ENCODE measurements around the gene TRIM63. TPM values are rescaled to one million over a fixed set of nuclear protein-coding genes. Genes with fewer than 3 reads are reported as not detected.

Gene TRIM63
- total RNA-seq, 1 experiment from 2014 or later = not detected

DNA sequence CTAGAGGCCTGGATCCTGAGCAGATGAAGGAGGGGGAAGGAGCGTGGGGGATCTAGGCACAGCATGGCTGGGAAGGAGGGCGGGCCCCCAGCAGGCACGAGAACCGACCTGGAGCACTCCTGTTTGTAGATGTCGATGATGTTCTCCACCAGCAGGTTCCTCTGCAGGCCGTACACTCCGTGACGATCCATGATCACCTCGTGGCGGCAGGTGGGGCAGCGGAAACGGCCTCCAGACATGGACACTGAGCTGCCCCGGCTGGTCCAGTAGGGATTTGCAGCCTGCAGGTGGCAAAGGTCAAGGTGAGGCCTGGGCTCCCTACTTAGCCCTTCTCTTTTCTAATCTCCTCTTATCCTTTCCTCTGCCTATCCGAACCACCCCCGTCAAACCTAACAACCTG lies 1.3 kb downstream of the TRIM63 start:
- Mint-ChIP-seq H3K27ac (ENCODE audit: unreplicated experiment) (no peak overlapping the region), H3K36me3 (ENCODE audit: insufficient read depth, unreplicated experiment) (no peaks in the 10 kb centered on the region), H3K4me1 (ENCODE audit: low read depth, unreplicated experiment) (peaks cover 13% of the 10 kb centered on the region), H3K4me3 (ENCODE audit: unreplicated experiment) (no peak overlapping the region), H3K9me3 (ENCODE audit: unreplicated experiment) (no peaks in the 10 kb centered on the region), H3K27me3 (ENCODE audit: insufficient read depth, unreplicated experiment) (no peaks in the 10 kb centered on the region)
- no peak for TF ChIP-seq CTCF (IDR thresholded peaks at IDR 0.05; ENCODE audit: insufficient read depth in 1 of 2, low read depth in 1 of 2, low read length in 1 of 2, severe bottlenecking in 1 of 2, unreplicated experiment in 1 of 2)
- ChIA-PET POLR2A (interaction anchor here (0.5 kb wide), 1 partner anchor 696 kb away, joined by 3 read pairs; no protein-coding TSS in a partner anchor), CTCF (interaction anchor here (0.7 to 1.0 kb wide), 2 partner anchors 12 to 28 kb away, joined by 3 read pairs; no protein-coding TSS in a partner anchor)
- H3K4me3 ChIP-seq (ENCODE audit: low read depth, low read length) = no peak overlapping the region
- H3K9me3 ChIP-seq = no peaks in the 10 kb centered on the region
- no peak for DNase-seq
- no TSS peak for BruUV-seq (replicated peaks)
- intact Hi-C loops (cut with micrococcal nuclease; ENCODE audit: unreplicated experiment) = no loop called here
- 0 out of 2 replicates have a peak, but pooled peaks cover 9% of the 10 kb centered on the region for H3K4me1 ChIP-seq
- H3K27me3 ChIP-seq (replicated peaks; ENCODE audit: control insufficient read depth, insufficient read depth, low read length) = no peaks in the 10 kb centered on the region
- H3K36me3 ChIP-seq (ENCODE audit: control insufficient read depth, insufficient read depth, low read length) = no peaks in the 10 kb centered on the region

- no peak for TF ChIP-seq CTCF (IDR thresholded peaks at IDR 0.05; ENCODE audit: insufficient read depth in 1 of 2, low read depth in 1 of 2, low read length in 1 of 2, severe bottlenecking in 1 of 2, unreplicated experiment in 1 of 2)
- DNase-seq = no peak
- no peaks in the 10 kb centered on the region for H3K27me3 Mint-ChIP-seq (ENCODE audit: insufficient read depth, unreplicated experiment)
- H3K9me3 ChIP-seq = no peaks in the 10 kb centered on the region
- intact Hi-C loops (cut with micrococcal nuclease; ENCODE audit: unreplicated experiment) = no loop called here
- H3K9me3 Mint-ChIP-seq (ENCODE audit: unreplicated experiment) = no peaks in the 10 kb centered on the region
- no peaks in the 10 kb centered on the region for H3K36me3 ChIP-seq (ENCODE audit: control insufficient read depth, insufficient read depth, low read length)
- H3K27ac Mint-ChIP-seq (ENCODE audit: unreplicated experiment) = no peak overlapping the region
- H3K36me3 Mint-ChIP-seq (ENCODE audit: insufficient read depth, unreplicated experiment) = no peaks in the 10 kb centered on the region
- ChIA-PET CTCF (no interaction called here), POLR2A (no interaction called here)
- BruUV-seq (replicated peaks) = no TSS peak
- 0 out of 2 replicates have a peak, but pooled peaks cover 9% of the 10 kb centered on the region for H3K4me1 ChIP-seq
- peaks cover 19% of the 10 kb centered on the region for H3K4me1 Mint-ChIP-seq (ENCODE audit: low read depth, unreplicated experiment)
- H3K4me3 Mint-ChIP-seq (ENCODE audit: unreplicated experiment) = no peak overlapping the region
- no peak overlapping the region for H3K4me3 ChIP-seq (ENCODE audit: low read depth, low read length)
- H3K27me3 ChIP-seq (replicated peaks; ENCODE audit: control insufficient read depth, insufficient read depth, low read length) = no peaks in the 10 kb centered on the region
These were observed 2.9 kb downstream of the TRIM63 start for GRCh38 chr1:26064553-26064952.

- TF ChIP-seq CTCF (IDR thresholded peaks at IDR 0.05; ENCODE audit: insufficient read depth in 1 of 2, low read depth in 1 of 2, low read length in 1 of 2, severe bottlenecking in 1 of 2, unreplicated experiment in 1 of 2) = no peak
- no peaks in the 10 kb centered on the region for H3K9me3 ChIP-seq
- Mint-ChIP-seq H3K4me1 (ENCODE audit: low read depth, unreplicated experiment) (peaks cover 14% of the 10 kb centered on the region), H3K36me3 (ENCODE audit: insufficient read depth, unreplicated experiment) (no peaks in the 10 kb centered on the region), H3K4me3 (ENCODE audit: unreplicated experiment) (no peak overlapping the region), H3K27me3 (ENCODE audit: insufficient read depth, unreplicated experiment) (no peaks in the 10 kb centered on the region), H3K27ac (ENCODE audit: unreplicated experiment) (no peak overlapping the region), H3K9me3 (ENCODE audit: unreplicated experiment) (no peaks in the 10 kb centered on the region)
- H3K36me3 ChIP-seq (ENCODE audit: control insufficient read depth, insufficient read depth, low read length) = no peaks in the 10 kb centered on the region
- no peaks in the 10 kb centered on the region for H3K4me1 ChIP-seq
- no TSS peak for BruUV-seq (replicated peaks)
- no peaks in the 10 kb centered on the region for H3K27me3 ChIP-seq (replicated peaks; ENCODE audit: control insufficient read depth, insufficient read depth, low read length)
- no peak for DNase-seq
- ChIA-PET CTCF (no interaction called here), POLR2A (no interaction called here)
- no peak overlapping the region for H3K4me3 ChIP-seq (ENCODE audit: low read depth, low read length)
- intact Hi-C loops (cut with micrococcal nuclease; ENCODE audit: unreplicated experiment) = no loop called here
These were observed 6.4 kb downstream of the TRIM63 start for GRCh38 chr1:26060832-26061574.
